GM18508 (cell line): ENCODE measurements around the gene USP53.
"Not testable (repeated sequence)": the region's sequence is repeated elsewhere in the genome, so short reads cannot be mapped to it uniquely, and the experiment has no call there.

Experiments
- ATAC-seq: cut with Tn5 transposase; IDR thresholded peaks from one replicate; pipeline ENCODE4 v1.9.1; 2021; ENCODE audit warnings: moderate number of reproducible peaks; ENCODE audit not compliant: insufficient read depth, unreplicated experiment

USP53 gene

GRCh38 chr4:119307606-119308005 lies 95.1 kb downstream of the USP53 start:
- ATAC-seq, result no peak

GRCh38 chr4:119310826-119311225 lies 98.3 kb downstream of the USP53 start:
- ATAC-seq, result no peak

GRCh38 chr4:119313237-119313636 lies 100.7 kb downstream of the USP53 start:
- ATAC-seq, result no peak

DNA sequence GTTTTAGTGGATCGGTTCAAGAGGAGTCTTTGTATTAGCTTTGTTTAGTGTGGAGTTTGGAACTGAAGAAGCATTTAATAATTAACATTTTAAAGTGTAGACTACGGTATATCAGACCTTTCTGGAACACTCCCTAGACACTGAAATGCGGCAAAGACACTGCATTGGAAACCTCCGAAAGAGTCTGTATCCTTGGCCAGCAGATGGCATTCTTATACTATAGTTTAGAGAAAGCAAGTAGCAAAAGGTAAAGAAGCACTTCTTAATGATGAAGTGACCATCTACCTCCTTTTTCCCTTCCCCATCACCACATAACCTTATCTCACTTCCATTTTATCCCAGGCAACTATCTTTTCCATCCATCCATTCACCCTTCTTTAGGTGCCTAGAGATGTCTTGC lies 101.8 kb downstream of the USP53 start:
- ATAC-seq, result peak; percentile 65

GRCh38 chr4:119315036-119315435 lies 102.5 kb downstream of the USP53 start:
- no peak for ATAC-seq

DNA sequence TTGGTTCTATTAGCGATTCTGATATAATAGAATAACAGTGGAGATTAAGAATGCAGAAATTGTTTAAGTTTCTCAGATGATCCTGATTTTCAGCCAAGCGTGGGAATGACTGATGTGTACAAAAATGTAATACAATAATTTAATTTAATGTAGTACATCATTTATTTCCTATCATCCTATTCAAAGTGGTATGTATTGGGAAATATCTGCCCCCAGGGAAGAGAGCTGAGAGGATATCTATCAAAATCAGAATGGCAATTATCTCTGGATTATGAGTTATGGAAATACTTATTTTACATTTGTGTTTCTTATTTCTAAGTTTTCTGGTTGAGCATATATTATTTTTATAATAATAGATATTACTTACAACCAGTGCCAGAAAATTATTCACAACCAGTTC lies 105.5 kb downstream of the USP53 start:
- no peak for ATAC-seq

DNA sequence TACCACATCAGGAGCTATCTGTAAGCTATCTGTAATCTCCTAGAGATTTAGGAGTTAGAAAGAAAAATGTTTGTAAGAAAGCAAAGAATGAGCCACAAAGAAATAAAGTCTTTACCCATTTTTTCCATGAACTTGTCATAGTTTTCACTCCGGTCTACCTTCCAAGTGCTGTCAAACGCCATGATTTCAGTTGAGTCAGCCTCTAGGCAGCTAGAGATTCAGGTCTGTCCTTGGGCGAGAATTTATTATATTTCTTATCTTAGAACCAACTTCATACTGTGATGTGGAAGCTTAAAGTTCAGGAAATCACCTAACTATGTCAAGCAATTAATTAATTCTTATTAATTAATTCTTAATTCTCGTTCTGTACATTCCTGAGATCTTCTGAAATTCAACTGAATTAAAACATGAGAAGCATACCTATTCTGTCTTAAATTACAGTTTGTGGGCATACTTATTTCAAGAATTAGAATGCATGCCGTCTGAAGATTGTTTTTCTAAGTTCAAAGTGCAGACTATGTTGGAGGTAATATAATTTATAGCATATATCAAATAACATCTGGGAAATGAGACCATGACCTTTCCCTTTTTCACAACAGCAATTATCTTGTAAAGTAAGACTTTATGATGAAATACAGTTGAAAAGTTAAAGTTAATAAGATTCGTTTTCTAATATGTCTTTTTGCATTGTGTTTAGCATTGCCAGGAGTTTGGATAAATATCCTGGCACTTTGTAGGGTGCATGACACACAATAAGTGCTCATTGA lies 109.6 kb downstream of the USP53 start, which contains the start of gene FABP2:
TSS of gene FABP2 (minus strand) at position 218 of the 767 bp plus-strand sequence. CDS start at position 182, 36 bp downstream.
- ATAC-seq, result no peak

- ATAC-seq, result no peak
Measured at GRCh38 chr4:119328695-119329094, 116.2 kb downstream of the USP53 start.

DNA sequence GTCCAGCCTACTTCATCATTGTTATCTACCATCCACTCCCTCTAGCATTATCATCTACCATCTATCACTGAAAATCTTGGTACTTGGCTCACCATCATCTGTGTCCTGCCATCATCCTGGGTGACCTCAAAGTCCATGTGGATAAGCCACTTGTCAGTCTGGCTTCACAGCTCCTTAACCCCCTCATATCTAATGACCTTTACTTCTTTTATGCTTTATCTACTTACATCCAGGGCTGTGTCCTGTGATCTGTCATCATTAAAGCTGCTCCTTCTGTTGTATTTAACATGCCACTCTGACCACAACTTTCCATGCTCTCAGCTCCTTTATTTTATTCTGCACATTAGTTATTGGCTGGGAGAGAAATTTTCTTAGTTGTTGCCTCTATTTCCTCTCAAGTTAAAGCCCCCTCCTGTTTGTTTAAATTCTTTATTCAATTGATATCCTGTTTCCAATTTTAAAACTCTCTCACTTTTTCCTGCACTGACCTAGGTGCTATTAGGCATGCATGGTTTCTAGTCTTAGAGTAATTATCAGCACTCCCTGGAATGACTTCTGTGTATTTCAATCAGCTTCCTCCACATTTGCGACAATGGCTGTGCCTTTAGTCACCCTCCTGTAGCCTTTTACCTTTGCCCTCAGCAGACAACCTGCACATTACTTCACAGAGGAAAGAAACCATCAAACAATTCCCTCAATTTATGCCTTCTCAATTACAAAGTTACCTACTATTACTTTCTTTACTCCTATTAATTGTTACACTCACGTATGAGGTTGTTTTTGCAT lies 117.5 kb downstream of the USP53 start:
- ATAC-seq, result no peak

DNA sequence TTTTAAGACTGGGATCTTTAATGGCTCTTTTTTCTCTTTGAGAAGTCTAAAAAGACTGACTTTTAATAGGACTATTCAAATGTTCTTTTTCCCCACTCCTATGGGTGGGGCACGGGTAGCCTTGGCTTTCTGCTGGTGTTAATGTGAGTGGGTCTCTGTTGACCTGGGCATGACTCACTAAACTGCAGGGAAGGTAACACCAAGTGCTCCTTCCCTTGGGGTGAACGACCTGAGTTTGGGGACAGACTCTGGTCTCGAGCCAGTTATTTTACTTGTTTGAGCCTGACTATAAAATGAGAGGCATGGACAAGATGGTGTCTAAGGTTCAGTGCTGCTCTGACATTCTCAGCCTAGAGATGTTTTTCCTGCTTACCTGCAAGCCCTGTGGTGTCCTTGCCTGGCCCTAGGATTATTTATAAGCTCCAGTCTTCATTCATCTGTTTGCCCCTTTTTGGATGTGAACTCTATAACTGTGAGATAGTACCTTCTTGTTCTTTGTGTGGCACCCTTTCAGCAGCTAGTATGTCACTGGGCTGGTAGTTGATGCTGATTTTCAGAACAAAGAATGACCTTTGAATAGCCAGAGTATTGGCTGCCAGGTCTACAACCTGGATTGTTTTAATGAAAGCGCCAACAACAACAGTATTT lies 123.9 kb downstream of the USP53 start:
- ATAC-seq, result not testable (repeated sequence)

- no peak for ATAC-seq
Measured at GRCh38 chr4:119337010-119337409, 124.5 kb downstream of the USP53 start.

GRCh38 chr4:119339895-119340294 lies 127.4 kb downstream of the USP53 start:
- not testable (repeated sequence) for ATAC-seq

GRCh38 chr4:119343293-119343692 lies 130.8 kb downstream of the USP53 start:
- ATAC-seq, result not testable (repeated sequence)
